ENCODE data around the gene STAT5B. TPM values are rescaled to one million over a fixed set of nuclear protein-coding genes. Genes with fewer than 3 reads are reported as not detected.
"Not testable (repeated sequence)": the region's sequence is repeated elsewhere in the genome, so short reads cannot be mapped to it uniquely, and the experiment has no call there.

STAT5B gene
- polyA plus RNA-seq, 3 donors from 2014 or later = 33.9 to 58.3 (median 37.8) TPM

DNA sequence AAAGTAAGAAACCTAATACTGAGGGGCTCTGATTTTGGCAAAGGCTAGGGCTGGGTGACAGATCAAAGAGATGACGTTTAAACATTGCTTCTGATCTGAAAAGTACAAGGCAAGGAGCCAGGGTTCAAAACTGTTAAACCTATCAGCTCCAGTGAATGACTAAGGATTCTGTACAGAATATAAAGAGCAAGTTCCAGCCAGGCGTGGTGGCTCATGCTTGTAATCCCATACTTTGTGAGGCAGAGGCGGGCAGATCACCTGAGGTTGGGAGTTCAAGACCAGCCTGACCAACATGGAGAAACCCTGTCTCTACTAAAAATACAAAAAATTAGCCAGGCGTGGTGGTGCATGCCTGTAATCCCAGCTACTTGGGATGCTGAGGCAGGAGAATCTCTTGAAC, 35.3 kb downstream of the STAT5B start:
- peaks cover 25 to 29% of the 10 kb centered on the region in 2 donors for H3K4me1 Mint-ChIP-seq
- not testable (repeated sequence) for H3K27ac Mint-ChIP-seq; DNase-seq; H3K36me3 Mint-ChIP-seq; H3K4me3 Mint-ChIP-seq; H3K9me3 Mint-ChIP-seq; H3K27me3 Mint-ChIP-seq (ENCODE audit: low read depth in 3 of 3)

- Mint-ChIP-seq H3K27ac (peak overlapping the region in 2 of 6 donors; percentile 20 to 60), H3K4me1 (peaks cover 23 to 29% of the 10 kb centered on the region in 2 donors), H3K9me3 (no peaks in the 10 kb centered on the region), H3K36me3 (no peaks in the 10 kb centered on the region), H3K4me3 (no peak overlapping the region), H3K27me3 (ENCODE audit: low read depth in 3 of 3) (peaks cover 0 to 2% (median 2%) of the 10 kb centered on the region in 3 donors)
- DNase-seq = no peak
These were observed 36.0 kb downstream of the STAT5B start for GRCh38 chr17:42240201-42240600.

- H3K4me3 Mint-ChIP-seq; H3K27ac Mint-ChIP-seq; H3K27me3 Mint-ChIP-seq (ENCODE audit: low read depth in 3 of 3); H3K9me3 Mint-ChIP-seq; DNase-seq; H3K36me3 Mint-ChIP-seq: not testable (repeated sequence)
- H3K4me1 Mint-ChIP-seq = peaks cover 23 to 33% of the 10 kb centered on the region in 2 donors
These were observed 36.6 kb downstream of the STAT5B start for GRCh38 chr17:42239576-42239975.

DNA sequence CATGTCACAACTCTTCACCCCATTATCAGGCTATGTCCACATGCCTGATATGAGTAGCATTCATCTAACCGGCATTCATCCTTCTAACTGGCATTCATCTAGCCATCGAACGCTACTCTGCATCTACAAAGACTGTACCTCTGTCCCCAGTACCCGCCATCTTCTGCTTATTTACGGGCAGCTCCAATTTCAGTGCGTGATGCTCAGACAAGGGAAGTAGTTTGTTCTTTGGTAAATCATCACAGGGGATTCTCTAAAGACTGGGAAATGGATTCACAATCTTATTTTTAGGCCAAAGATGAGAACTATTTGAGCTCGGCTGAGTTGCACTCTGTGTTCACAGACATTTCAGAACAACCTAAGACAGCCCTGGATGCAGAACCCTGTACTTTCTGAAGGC, 39.4 kb downstream of the STAT5B start:
- peaks cover 11 to 26% of the 10 kb centered on the region in 2 donors for H3K4me1 Mint-ChIP-seq
- H3K27me3 Mint-ChIP-seq (ENCODE audit: low read depth in 3 of 3) = peaks cover 0 to 2% (median 0%) of the 10 kb centered on the region in 3 donors
- H3K36me3 Mint-ChIP-seq = no peaks in the 10 kb centered on the region
- no peaks in the 10 kb centered on the region for H3K9me3 Mint-ChIP-seq
- no peak overlapping the region for H3K27ac Mint-ChIP-seq
- no peak for DNase-seq
- H3K4me3 Mint-ChIP-seq = no peak overlapping the region

DNA sequence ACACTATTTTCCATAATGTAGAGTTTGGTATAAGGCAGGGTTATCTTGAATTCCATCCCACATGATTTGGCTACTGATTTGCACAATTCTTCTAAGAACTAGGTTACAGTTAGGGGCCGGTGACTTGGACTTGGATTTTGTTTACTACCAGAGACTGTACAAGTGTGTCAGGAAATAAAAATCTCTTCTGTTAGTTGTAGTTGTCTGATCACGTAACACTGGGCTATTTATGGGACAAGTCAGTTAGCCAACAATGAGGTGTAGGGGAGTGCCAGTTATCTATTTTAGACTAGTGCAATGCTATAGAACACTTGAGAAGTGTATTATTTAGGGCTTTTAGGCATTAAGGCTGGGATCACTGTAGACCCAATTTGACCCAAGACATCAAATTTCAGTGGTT, 42.2 kb downstream of the STAT5B start:
- no peak for DNase-seq
- Mint-ChIP-seq H3K4me1 (peaks cover 5 to 24% of the 10 kb centered on the region in 2 donors), H3K9me3 (no peaks in the 10 kb centered on the region), H3K4me3 (no peak overlapping the region), H3K27ac (peak overlapping the region in 1 of 6 donors; percentile 17), H3K36me3 (no peaks in the 10 kb centered on the region), H3K27me3 (ENCODE audit: low read depth in 3 of 3) (no peaks in the 10 kb centered on the region)

GRCh38 chr17:42233156-42233555, 43.0 kb downstream of the STAT5B start:
- no peaks in the 10 kb centered on the region for H3K27me3 Mint-ChIP-seq (ENCODE audit: low read depth in 3 of 3)
- peaks cover 0 to 2% (median 0%) of the 10 kb centered on the region in 3 donors for H3K36me3 Mint-ChIP-seq
- no peak for DNase-seq
- H3K9me3 Mint-ChIP-seq = no peaks in the 10 kb centered on the region
- no peak overlapping the region for H3K4me3 Mint-ChIP-seq
- H3K27ac Mint-ChIP-seq = no peak overlapping the region
- peaks cover 5 to 24% of the 10 kb centered on the region in 2 donors for H3K4me1 Mint-ChIP-seq

DNA sequence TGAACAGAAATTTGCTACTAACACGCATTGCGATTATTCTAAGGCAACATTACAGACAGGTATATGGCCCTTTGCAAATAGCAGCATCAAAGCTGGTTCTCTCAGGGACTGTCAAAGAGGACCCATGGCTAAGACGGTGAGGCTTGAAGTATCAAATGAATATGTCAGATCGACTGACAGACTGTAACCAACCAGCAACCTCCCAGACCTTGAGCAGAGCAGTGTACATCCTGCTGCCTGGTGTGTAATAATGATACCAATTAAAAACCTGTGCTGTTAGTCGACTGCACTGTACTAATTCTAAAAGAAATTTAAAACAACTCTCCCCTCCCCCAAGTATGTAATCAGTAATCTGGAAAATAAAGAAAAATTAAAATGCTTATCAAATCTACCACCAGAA, 46.0 kb downstream of the STAT5B start:
- Mint-ChIP-seq H3K36me3 (peaks cover 0 to 7% (median 3%) of the 10 kb centered on the region in 3 donors), H3K9me3 (no peaks in the 10 kb centered on the region), H3K27me3 (ENCODE audit: low read depth in 3 of 3) (no peaks in the 10 kb centered on the region), H3K4me1 (peaks cover 0 to 18% of the 10 kb centered on the region in 2 donors), H3K4me3 (no peak overlapping the region), H3K27ac (peak overlapping the region in 1 of 6 donors; percentile 60)
- DNase-seq = no peak

- Mint-ChIP-seq H3K4me1 (peaks cover 4 to 8% of the 10 kb centered on the region in 2 donors), H3K27me3 (ENCODE audit: low read depth in 3 of 3) (no peaks in the 10 kb centered on the region), H3K4me3 (no peak overlapping the region), H3K9me3 (no peaks in the 10 kb centered on the region), H3K36me3 (peaks cover 3 to 7% (median 6%) of the 10 kb centered on the region in 3 donors), H3K27ac (peak overlapping the region in 3 of 6 donors; percentile 31 to 70 (median 60))
- DNase-seq = no peak
These were observed 48.1 kb downstream of the STAT5B start for GRCh38 chr17:42227849-42228700.

DNA sequence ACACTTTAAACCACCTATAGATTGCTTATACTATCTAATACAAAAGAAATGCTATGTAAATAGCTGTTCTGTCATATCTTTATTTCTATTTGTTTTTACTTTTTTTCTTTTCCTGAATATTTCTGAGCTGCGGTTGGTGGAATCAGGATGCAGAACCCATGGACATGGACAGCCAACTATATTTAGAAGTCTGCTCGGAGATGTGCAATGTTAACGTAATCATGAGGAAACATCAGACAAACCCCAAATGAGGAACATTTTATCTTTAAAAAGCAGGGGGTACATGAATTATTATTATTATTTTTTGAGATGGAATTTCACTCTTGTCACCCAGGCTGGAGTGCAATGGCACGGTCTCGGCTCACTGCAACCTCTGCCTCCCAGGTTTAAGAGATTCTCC, 50.5 kb downstream of the STAT5B start:
- H3K27ac Mint-ChIP-seq = no peak overlapping the region

DNA sequence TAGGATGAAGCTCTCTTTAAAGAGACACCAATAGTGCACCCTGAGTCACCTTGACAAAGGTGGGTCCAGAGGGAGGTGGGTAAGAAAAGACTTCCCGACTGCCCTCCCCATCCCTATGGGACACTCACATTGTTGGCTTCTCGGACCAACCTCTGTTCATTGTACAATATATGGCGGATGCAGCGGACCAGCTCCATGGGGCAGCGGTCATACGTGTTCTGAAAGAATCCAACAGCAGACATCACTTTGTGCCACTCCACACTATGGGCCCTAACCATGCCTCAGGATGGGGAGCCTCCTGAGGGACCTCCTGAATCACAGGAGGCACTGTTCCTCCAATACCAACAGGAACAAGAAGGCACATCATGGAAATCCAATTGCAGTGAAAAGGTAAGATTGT, 51.5 kb downstream of the STAT5B start:
- peaks cover 0 to 3% (median 0%) of the 10 kb centered on the region in 3 donors for H3K27me3 Mint-ChIP-seq (ENCODE audit: low read depth in 3 of 3)
- peaks cover 7 to 16% (median 9%) of the 10 kb centered on the region in 3 donors for H3K36me3 Mint-ChIP-seq
- DNase-seq = no peak
- peak overlapping the region in 1 of 6 donors; percentile 7 for H3K27ac Mint-ChIP-seq
- H3K4me3 Mint-ChIP-seq = no peak overlapping the region
- H3K9me3 Mint-ChIP-seq = no peaks in the 10 kb centered on the region
- peaks cover 4 to 10% of the 10 kb centered on the region in 2 donors for H3K4me1 Mint-ChIP-seq

More for the DNA sequence above, 50.5 kb downstream of the STAT5B start:
- H3K27me3 Mint-ChIP-seq (ENCODE audit: low read depth in 3 of 3) = peaks cover 0 to 3% (median 0%) of the 10 kb centered on the region in 3 donors
- no peaks in the 10 kb centered on the region for H3K9me3 Mint-ChIP-seq
- H3K4me1 Mint-ChIP-seq = peaks cover 4 to 10% of the 10 kb centered on the region in 2 donors
- H3K4me3 Mint-ChIP-seq = no peak overlapping the region
- no peak for DNase-seq
- H3K36me3 Mint-ChIP-seq = peaks cover 7 to 12% (median 9%) of the 10 kb centered on the region in 3 donors

- Mint-ChIP-seq H3K27ac (peak overlapping the region in 4 of 6 donors; percentile 3 to 85 (median 48)), H3K27me3 (ENCODE audit: low read depth in 3 of 3) (peaks cover 0 to 3% (median under 1%) of the 10 kb centered on the region in 3 donors), H3K36me3 (peaks cover 7 to 26% (median 13%) of the 10 kb centered on the region in 3 donors), H3K9me3 (no peaks in the 10 kb centered on the region), H3K4me1 (peaks cover 4 to 10% of the 10 kb centered on the region in 2 donors), H3K4me3 (no peak overlapping the region)
- peak; percentile 33 to 52 (median 35) for DNase-seq
These were observed 54.1 kb downstream of the STAT5B start for GRCh38 chr17:42221886-42222745.

DNA sequence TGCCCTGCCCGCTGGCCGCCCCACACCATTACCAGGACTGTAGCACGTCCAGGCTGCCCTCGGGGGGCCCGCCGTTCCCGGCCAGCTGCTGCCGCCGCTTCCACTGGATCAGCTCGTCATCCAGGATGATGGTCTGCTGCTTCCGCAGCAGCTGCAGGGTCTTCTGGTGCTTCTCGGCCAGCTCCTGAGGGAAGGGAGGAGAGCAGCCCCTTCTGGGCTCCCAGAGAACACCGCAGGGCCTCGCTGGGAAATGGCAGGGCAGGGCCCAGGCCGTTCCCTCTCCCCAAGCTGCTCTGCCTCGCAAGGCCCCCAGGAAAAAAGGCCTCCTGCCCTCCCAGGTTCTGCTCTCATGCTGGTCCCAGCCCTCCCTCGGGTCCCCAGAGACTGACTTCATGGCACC, 56.9 kb downstream of the STAT5B start:
- DNase-seq, H3K9me3 Mint-ChIP-seq: not testable (repeated sequence)

DNA sequence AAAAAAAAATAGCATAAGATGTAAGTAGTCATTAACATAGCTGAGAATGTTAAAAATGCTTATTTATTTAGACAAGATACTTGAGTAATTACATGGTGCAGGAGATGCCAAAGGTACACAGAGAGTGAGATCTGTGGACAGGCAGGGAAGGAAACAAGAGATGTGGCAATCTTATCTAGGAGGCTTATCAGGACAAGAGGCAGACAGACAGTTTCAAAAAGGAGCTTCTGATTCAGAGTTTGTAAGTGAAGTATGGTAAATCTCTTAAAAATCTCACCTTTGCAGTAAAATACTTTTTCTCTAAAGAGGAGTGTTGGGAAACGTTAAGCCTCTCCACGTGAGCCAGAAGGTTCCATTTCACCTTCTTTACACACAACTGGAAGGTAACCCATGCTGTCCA, 62.0 kb downstream of the STAT5B start:
- Mint-ChIP-seq H3K36me3 (peaks cover 29 to 53% (median 30%) of the 10 kb centered on the region in 3 donors), H3K4me3 (no peak overlapping the region), H3K27ac (no peak overlapping the region), H3K9me3 (no peaks in the 10 kb centered on the region), H3K27me3 (ENCODE audit: low read depth in 3 of 3) (peaks cover 0 to 2% (median 0%) of the 10 kb centered on the region in 3 donors), H3K4me1 (no peaks in the 10 kb centered on the region)
- no peak for DNase-seq

More for the DNA sequence above, 56.9 kb downstream of the STAT5B start:
- H3K36me3 Mint-ChIP-seq = peaks cover 15 to 37% (median 23%) of the 10 kb centered on the region in 3 donors
- not testable (repeated sequence) for H3K27me3 Mint-ChIP-seq (ENCODE audit: low read depth in 3 of 3); H3K27ac Mint-ChIP-seq; H3K4me3 Mint-ChIP-seq; H3K4me1 Mint-ChIP-seq

- H3K36me3 Mint-ChIP-seq = peaks cover 32 to 51% (median 34%) of the 10 kb centered on the region in 3 donors
These were observed 63.8 kb downstream of the STAT5B start for GRCh38 chr17:42212382-42212781.

More at GRCh38 chr17:42212382-42212781, 63.8 kb downstream of the STAT5B start:
- Mint-ChIP-seq H3K4me1 (no peaks in the 10 kb centered on the region), H3K4me3 (no peak overlapping the region), H3K9me3 (no peaks in the 10 kb centered on the region), H3K27me3 (ENCODE audit: low read depth in 3 of 3) (peaks cover 0 to 2% (median 0%) of the 10 kb centered on the region in 3 donors), H3K27ac (no peak overlapping the region)
- DNase-seq = no peak

Data from immature natural killer cell (primary cell).